NCI-H748 (cell line): ENCODE data around the gene PSMA5.
A peak's percentile ranks its signal among the peaks of the same experiment; 100 is the strongest.

Source experiments
- DNase-seq: peaks from one replicate; lab custom pipeline; 2025; ENCODE audit not compliant: unreplicated experiment; lab: John Stamatoyannopoulos, UW

PSMA5 gene

DNA sequence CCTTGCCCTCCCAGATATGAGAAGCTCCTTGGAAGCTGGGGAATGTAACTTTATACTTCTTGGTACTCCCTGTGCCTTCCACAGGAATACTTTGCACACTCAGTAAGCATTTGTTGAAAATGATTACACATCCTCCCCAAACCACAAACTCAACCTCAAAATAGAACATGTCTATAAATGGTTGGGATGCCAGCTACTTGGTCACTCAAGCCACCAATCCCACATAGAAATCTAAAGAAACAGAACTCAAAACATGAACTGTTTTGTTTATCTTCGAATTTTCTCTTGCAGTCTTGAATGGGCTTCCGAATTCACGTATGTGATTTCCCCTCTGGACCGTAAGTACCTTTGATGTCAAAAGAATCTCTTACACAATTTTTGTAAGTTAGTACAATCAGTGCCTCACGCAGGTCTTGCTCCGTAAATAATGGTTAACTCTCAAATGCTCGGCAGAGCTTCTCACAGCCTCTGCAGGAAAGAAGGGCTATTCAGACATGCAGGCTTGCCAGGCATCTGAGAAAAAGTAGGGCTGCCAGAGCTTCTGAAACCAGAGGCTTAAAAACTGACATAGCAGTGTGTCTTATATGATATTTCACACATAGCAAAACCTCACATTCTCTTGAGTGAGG is 55.4 kb downstream of the PSMA5 start:
- no peak for DNase-seq

DNA sequence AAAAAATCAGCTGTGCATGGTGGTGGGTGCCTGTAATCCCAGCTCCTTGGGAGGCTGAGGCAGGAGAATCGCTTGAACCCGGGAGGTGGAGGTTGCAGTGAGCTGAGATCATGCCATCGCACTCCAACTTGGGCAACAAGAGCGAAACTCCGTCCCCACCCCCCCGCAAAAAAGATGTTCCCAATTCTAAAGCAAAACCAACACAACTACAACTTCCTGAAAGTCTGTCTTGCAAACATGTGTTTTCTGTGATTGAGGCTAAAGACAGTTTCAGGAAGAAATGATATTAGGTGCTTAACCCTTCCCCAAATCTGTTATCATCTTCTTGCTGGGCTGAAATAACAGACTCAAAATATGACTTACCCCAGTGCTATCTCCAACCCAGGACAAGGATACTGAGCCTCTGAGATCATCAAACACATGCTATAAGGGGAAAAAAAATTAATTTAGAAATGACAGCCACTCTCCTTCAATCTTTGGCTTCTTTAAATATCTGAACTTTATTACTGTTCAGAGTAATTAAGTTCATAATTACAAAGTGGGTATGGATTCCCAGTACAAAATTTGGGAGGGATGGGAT is 57.0 kb downstream of the PSMA5 start:
- DNase-seq = no peak

DNA sequence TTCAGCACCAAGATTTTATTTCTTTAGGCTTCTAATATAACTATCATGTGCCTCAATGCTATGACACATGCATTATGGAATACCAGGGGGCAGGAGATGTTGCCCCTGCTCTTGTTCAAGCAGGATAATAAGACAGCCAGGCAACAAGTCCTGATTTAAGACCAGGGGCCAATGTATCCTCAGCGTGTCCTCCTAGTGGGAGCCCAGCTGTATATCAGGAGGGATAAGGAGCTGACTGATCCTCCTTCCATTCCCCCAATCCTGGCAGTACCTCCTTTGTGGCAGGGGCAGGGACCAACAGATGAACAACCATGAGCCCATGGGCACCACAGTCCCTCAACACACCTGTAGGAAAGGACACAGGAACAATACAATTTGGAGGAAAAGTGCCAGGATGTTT is 57.8 kb downstream of the PSMA5 start:
- no peak for DNase-seq

- no peak for DNase-seq
Observed at GRCh38 chr1:109367626-109368025, 58.6 kb downstream of the PSMA5 start.

- no peak for DNase-seq
Observed at GRCh38 chr1:109365642-109366204, 60.5 kb downstream of the PSMA5 start.

DNA sequence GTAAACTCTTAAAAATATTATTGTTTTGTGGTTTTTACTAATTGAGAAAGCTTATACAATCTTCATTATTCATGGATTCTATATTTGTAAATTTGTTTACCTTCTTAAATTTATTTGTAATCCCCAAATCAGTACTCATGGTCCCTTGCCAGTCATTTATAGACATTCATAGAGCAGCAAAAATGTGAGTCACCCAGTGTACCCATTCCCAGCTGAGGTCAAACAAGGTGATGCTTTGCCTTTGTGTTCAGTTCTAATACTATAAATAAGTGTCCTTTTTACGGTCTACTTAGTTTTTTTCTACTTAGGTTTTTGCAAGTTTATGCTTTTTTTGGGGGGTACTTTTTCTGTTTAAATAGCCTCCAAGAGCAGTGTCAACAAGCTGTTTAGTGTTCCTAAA is 64.6 kb downstream of the PSMA5 start:
- no peak for DNase-seq

- DNase-seq = no peak
Observed at GRCh38 chr1:109361069-109361468, 65.2 kb downstream of the PSMA5 start.

- peak; percentile 35 for DNase-seq
Observed at GRCh38 chr1:109357616-109358015, 68.6 kb downstream of the PSMA5 start.

DNA sequence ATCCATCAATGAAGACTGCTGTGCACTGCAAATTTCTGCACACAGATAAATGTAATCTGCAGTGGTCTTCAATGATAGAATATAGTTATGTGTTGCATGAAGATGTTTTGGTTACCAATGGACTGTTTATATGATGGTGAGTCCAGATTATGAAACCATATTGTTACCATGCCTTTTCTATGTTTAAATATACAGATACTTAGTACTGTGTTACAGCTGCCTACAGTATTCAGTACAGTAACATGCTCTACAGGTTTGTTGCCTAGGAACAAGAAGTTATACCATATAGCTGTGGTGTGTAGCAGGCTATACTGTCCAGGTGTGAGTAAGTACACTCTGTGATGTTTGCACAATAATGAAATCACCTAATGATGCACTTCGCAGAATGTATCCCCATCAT is 69.3 kb downstream of the PSMA5 start:
- peak; percentile 87 for DNase-seq

- DNase-seq = no peak
Observed at GRCh38 chr1:109356505-109356904, 69.7 kb downstream of the PSMA5 start.

GRCh38 chr1:109354929-109355328 is 71.3 kb downstream of the PSMA5 start:
- DNase-seq = no peak

DNA sequence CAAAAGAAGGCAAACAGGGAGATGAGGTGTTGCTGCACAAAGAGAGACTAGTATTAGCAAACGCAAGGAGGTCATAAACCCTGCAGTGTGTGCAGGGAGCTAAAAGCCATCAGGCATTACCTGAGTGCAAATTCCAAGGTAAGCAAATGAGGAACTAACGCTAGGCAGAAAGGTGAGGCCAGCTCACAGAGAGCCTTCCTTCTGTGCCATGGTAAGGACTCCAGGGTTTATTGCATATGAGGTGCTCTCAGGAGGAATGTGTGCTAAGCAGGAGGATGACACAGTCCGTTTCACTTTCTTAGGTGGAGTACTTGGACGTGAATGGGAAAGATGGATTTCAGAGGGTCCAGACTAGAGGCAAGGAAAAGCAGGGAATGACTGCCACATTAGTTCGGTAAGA is 74.8 kb downstream of the PSMA5 start:
- DNase-seq = no peak

DNA sequence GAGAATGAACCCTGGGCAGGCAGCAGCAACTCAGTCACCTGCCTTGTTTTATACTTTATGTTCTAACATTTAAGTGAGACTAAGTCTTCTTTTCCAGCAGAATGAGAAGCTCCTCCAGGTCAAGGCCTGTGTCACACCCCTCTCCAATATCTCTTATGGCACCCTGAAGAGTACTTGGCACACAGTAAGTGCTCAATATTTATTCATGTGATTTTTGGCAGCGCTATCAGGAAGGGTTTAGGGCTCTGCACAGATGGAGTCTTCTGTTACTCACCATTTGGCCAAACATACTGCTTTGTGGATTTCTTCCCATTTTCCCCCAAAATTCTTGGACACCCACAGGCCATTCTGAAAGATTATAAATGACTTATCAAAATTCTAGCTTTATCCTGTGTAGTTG is 75.6 kb downstream of the PSMA5 start:
- DNase-seq = no peak

- DNase-seq = no peak
Observed at GRCh38 chr1:109350182-109350581, 76.1 kb downstream of the PSMA5 start.
